Kidney capillary endothelial cell (primary cell): Measurements from ENCODE around the gene SIK3.
"Not testable (repeated sequence)": the region's sequence is repeated elsewhere in the genome, so short reads cannot be mapped to it uniquely, and the experiment has no call there.

Experiments
- DNase-seq: peaks from one replicate; pipeline ENCODE4 v3.0.0-alpha.2; 2018; ENCODE audit warnings: low spot score

Gene SIK3

GRCh38 chr11:117076941-117077691 is 21.1 kb downstream of the SIK3 start:
- DNase-seq = no peak

GRCh38 chr11:117075186-117075585 is 23.0 kb downstream of the SIK3 start:
- no peak for DNase-seq

GRCh38 chr11:117074119-117074518 is 24.1 kb downstream of the SIK3 start:
- DNase-seq = no peak

- DNase-seq = no peak
Measured at GRCh38 chr11:117073539-117073938, 24.7 kb downstream of the SIK3 start.

- DNase-seq = peak; percentile 76
Measured at GRCh38 chr11:117072517-117073461, 25.4 kb downstream of the SIK3 start.

- no peak for DNase-seq
Measured at GRCh38 chr11:117071344-117071787, 26.9 kb downstream of the SIK3 start.

GRCh38 chr11:117070016-117070415 is 28.2 kb downstream of the SIK3 start:
- no peak for DNase-seq

GRCh38 chr11:117068303-117068860 is 29.8 kb downstream of the SIK3 start:
- DNase-seq = no peak

GRCh38 chr11:117066959-117067358 is 31.3 kb downstream of the SIK3 start:
- no peak for DNase-seq

GRCh38 chr11:117064275-117064674 is 34.0 kb downstream of the SIK3 start:
- DNase-seq = no peak

- no peak for DNase-seq
Measured at GRCh38 chr11:117062498-117062897, 35.7 kb downstream of the SIK3 start.

GRCh38 chr11:117061256-117061655 is 37.0 kb downstream of the SIK3 start:
- DNase-seq = no peak

GRCh38 chr11:117059611-117060148 is 38.5 kb downstream of the SIK3 start:
- no peak for DNase-seq

GRCh38 chr11:117058761-117059261 is 39.4 kb downstream of the SIK3 start:
- peak; percentile 36 for DNase-seq

GRCh38 chr11:117057727-117058126 is 40.5 kb downstream of the SIK3 start:
- DNase-seq = no peak

- DNase-seq = no peak
Measured at GRCh38 chr11:117057317-117057716, 40.9 kb downstream of the SIK3 start.

- no peak for DNase-seq
Measured at GRCh38 chr11:117055469-117055868, 42.8 kb downstream of the SIK3 start.

GRCh38 chr11:117054382-117054781 is 43.8 kb downstream of the SIK3 start:
- no peak for DNase-seq

GRCh38 chr11:117052196-117053149 is 45.8 kb downstream of the SIK3 start:
- no peak for DNase-seq

GRCh38 chr11:117050121-117050520 is 48.1 kb downstream of the SIK3 start:
- not testable (repeated sequence) for DNase-seq

GRCh38 chr11:117046627-117047026 is 51.6 kb downstream of the SIK3 start:
- DNase-seq = not testable (repeated sequence)
